RWPE2 (cell line): ENCODE measurements around the gene MAPK8.
A peak's percentile ranks its signal among the peaks of the same experiment; 100 is the strongest.

ENCODE experiments used
- ATAC-seq: fragments of 200-7000 bp; cut with Tn5 transposase; 3 replicates; pipeline ENCODE4 v1.9.1; 2021; ENCODE audit warnings: low read depth
- DNase-seq: peaks from one replicate; pipeline ENCODE4 v3.0.0-alpha.2; 2020; ENCODE audit warnings: low spot score
- H3K27ac ChIP-seq: fragments of 450-650 bp; 2 replicates; pipeline ENCODE4 v1.5.1; 2017; ENCODE audit warnings: mild to moderate bottlenecking; ENCODE audit not compliant: poor library complexity, severe bottlenecking
- H3K27me3 ChIP-seq: fragments of 250-450 bp; sonication (Bioruptor Pico); 2 replicates; pipeline ENCODE4 v1.5.1; 2021; ENCODE audit warnings: mild to moderate bottlenecking, moderate library complexity; ENCODE audit not compliant: insufficient read depth, poor library complexity, severe bottlenecking
- H3K36me3 ChIP-seq: fragments of 250-450 bp; sonication (Bioruptor Pico); 2 replicates; pipeline ENCODE4 v1.5.1; 2020; ENCODE audit warnings: low read depth, mild to moderate bottlenecking, moderate library complexity
- H3K4me1 ChIP-seq: fragments of 250-450 bp; sonication (Bioruptor Pico); 2 replicates; pipeline ENCODE4 v1.5.1; 2021; ENCODE audit warnings: mild to moderate bottlenecking, moderate library complexity; ENCODE audit not compliant: insufficient read depth, poor library complexity, severe bottlenecking
- H3K4me3 ChIP-seq: fragments of 250-450 bp; sonication (Bioruptor Pico); 2 replicates; pipeline ENCODE4 v1.5.1; 2021; ENCODE audit warnings: mild to moderate bottlenecking, moderate library complexity; ENCODE audit not compliant: severe bottlenecking
- H3K9me3 ChIP-seq: fragments of 250-450 bp; sonication (Bioruptor Pico); 2 replicates; pipeline ENCODE4 v1.5.1; 2021; ENCODE audit warnings: mild to moderate bottlenecking, moderate library complexity; ENCODE audit not compliant: severe bottlenecking
- CTCF ChIP-seq: fragments of 450-650 bp; IDR thresholded peaks from one replicate; pipeline ENCODE4 v1.5.1; 2017; ENCODE audit warnings: mild to moderate bottlenecking, moderate library complexity; ENCODE audit not compliant: poor library complexity, severe bottlenecking

The MAPK8 gene

GRCh38 chr10:48287417-48288391, 18.8 kb upstream of the MAPK8 start:
- DNase-seq: no peak
- no peaks in the 10 kb centered on the region for H3K36me3 ChIP-seq
- no peaks in the 10 kb centered on the region for H3K27me3 ChIP-seq
- no peaks in the 10 kb centered on the region for H3K9me3 ChIP-seq
- H3K4me1 ChIP-seq: no peaks in the 10 kb centered on the region
- no peak overlapping the region for H3K4me3 ChIP-seq
- no peak for TF ChIP-seq CTCF
- 0 out of 3 replicates have a peak, but pooled peaks have one; percentile 26 for ATAC-seq
- H3K27ac ChIP-seq: no peak overlapping the region

- H3K27ac ChIP-seq: no peak overlapping the region
- DNase-seq: no peak
- H3K4me1 ChIP-seq: no peaks in the 10 kb centered on the region
- no peak for ATAC-seq
- H3K27me3 ChIP-seq: no peaks in the 10 kb centered on the region
- no peak for TF ChIP-seq CTCF
- no peak overlapping the region for H3K4me3 ChIP-seq
- H3K36me3 ChIP-seq: no peaks in the 10 kb centered on the region
- H3K9me3 ChIP-seq: no peaks in the 10 kb centered on the region
Measured at GRCh38 chr10:48288661-48289060, 17.8 kb upstream of the MAPK8 start.

GRCh38 chr10:48289501-48290238, 16.8 kb upstream of the MAPK8 start:
- Histone ChIP-seq H3K27ac (no peak overlapping the region), H3K4me1 (no peaks in the 10 kb centered on the region), H3K4me3 (no peak overlapping the region), H3K36me3 (no peaks in the 10 kb centered on the region), H3K9me3 (no peaks in the 10 kb centered on the region), H3K27me3 (no peaks in the 10 kb centered on the region)
- TF ChIP-seq CTCF: peak; percentile 81
- DNase-seq (no peak), ATAC-seq (peak; percentile 71)

GRCh38 chr10:48290286-48290685, 16.2 kb upstream of the MAPK8 start:
- Histone ChIP-seq H3K36me3 (no peaks in the 10 kb centered on the region), H3K9me3 (no peaks in the 10 kb centered on the region), H3K27me3 (no peaks in the 10 kb centered on the region), H3K27ac (no peak overlapping the region), H3K4me3 (no peak overlapping the region), H3K4me1 (no peaks in the 10 kb centered on the region)
- TF ChIP-seq CTCF: no peak
- no peak for DNase-seq
- no peak for ATAC-seq
